Stimulated activated CD8-positive, alpha-beta memory T cell treated with anti-CD3 and anti-CD28 coated beads, Interleukin-12 subunit alpha, Interleukin-12 subunit beta, amount 100 ng/mL, for 24 hours (primary cell): Measurements from ENCODE around the gene STRADA.
A peak's percentile ranks its signal among the peaks of the same experiment; 100 is the strongest.

Source experiments
- DNase-seq: peaks from one replicate; pipeline ENCODE4 v3.0.0-alpha.2; 2020; ENCODE audit errors: extremely low read depth

Gene STRADA

DNA sequence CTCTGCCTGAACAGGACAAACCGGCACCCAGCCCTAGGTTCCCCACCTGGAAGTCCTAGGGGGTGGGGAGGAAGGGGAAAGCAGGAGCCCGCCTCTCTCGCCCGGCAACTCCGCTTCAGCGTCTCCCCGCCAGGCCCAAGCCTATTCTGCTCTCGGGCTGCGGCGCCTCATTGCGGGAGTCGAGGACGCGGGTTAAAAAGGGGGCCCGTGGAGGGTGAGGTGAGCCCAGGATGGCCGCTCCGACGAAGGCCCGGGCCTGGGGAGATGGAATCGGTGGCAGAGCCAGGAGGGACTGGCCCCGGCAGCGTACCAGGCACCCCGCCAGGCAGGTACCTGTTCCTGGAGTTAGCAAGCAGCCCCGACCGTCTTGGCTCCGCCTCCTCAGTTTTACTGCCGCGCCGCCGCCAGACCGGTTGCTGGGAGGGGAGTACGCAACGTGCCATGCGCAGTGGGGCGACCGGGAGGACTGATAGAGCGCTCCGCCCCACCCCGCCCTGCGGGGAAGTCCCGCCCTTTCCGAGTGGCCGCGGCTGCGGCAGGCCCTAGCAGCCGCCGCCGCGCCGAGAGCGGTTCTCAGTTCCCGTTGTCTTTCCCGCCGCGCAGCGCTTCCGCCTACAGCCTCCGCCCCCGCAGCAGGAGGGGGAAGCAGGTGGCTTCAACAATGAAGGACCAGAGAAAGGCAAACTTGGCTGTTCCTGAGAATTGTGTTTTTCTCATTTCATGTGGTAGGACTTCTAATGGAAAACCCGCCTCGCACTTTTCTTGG, at the start of gene STRADA:
STRADA (minus strand) TSS at position 392 of the 766 bp plus-strand sequence. CDS start 13,430 bp downstream, outside the sequence.
- peak; percentile 99 for DNase-seq

DNA sequence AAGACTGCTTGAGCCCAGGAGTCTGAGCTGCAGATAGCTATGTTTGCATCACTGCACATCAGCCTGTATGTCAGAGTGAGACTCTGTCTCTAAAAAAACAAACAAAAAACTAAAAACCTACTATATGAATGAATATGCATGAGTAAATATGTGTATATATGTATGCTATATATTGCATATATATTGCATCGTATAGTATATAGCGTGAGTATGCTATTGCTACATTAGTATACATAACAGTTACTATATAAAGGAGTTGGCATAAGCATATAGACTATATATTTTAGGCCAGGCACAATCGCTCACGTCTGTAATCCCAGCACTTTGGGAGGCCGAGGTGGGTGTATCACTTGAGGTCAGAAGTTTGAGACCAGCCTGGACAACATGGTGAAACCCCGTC, 48.5 kb upstream of the STRADA start:
- no peak for DNase-seq

- no peak for DNase-seq
Observed at GRCh38 chr17:63786971-63787711, 45.5 kb upstream of the STRADA start.

DNA sequence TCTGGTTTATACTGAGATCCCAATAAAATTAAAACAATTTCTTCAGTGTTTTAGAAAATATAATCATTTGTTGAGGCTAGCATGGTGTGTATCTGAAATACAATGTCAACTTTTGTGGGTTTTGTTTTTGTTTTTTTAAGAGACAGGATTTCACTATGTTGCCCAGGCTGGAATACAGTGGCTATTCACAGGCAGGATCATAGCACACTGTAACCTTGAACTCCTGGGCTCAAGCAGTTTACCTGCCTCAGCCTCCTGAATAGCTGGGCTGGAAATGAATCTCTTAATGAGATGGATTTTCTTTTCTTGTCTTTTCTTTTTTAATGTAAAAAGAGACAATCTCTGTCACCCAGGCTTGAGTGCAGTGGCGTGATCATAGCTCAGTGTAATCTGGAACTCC, 44.5 kb upstream of the STRADA start:
- no peak for DNase-seq

DNA sequence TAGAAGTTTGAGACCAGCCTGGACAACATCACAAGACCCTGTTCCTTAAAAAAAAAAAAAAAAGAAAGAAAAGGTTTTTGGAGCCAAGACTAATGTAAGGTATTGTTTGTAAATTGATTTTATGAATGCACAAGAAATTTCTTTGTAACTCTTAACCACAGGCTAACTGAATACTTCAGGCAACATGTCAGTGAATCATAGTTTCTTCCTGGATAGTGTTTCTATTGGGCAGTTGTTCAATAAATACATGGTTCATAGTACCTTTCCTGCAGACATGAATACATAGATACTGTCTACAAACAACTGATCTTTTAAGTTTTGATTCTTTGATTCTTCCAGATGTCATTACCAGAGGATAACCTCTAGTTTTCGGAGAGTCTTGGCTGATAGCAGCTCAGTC, 44.0 kb upstream of the STRADA start:
- DNase-seq = no peak

DNA sequence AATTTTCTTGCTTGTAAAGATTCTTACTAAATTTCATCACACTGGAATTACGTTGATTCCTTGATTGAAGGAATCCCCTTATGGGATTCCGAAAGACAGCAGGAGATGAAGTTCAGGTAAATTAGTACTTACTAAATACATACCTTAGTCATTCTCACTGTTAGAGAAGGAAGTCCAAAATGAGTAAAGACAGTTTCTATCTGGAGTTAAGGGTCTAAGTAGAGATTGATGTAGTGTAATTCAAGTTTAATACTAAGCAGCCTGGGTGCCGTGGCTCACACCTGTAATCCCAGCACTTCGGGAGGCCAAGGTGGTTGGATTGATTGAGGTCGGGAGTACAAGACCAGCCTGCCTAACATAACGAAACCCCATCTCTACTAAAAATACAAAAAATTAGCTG, 41.9 kb upstream of the STRADA start:
- DNase-seq = no peak

GRCh38 chr17:63780928-63781327, 39.3 kb upstream of the STRADA start:
- DNase-seq = no peak

- no peak for DNase-seq
Observed at GRCh38 chr17:63780507-63780906, 38.9 kb upstream of the STRADA start.

DNA sequence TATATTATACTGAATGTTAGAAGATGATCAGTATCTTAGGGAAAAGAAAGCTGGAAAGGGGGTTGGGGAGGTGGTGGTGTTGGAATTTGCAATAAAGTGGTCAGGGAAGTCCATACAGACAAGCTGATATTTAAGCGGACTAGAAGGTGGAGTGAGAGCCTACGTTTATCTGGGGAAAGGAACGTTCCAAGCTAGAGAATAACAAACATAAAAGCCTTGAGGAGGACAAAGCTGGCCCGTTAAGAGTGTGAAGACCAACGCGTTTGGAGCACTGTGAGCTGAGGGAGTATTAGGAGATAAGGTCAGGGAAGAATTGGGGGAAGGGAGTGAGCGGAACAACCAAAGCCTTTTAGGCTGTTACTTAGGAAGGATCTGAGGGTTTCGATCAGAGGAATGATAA, 33.8 kb upstream of the STRADA start:
- DNase-seq = no peak

DNA sequence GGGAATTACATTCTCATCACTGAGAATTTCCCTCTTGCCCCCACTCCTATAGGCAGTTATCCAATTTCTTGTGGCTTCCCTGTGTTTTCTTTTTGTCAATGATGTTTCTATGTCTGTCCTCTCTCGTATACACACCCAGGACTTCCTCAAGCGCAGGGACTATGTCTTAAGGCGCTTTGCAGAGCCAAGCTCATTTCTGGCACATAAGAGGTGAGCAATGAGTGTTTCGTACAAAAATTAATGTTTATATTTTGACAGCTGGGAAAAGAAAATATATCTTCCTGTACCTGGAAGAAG, 33.3 kb upstream of the STRADA start:
- no peak for DNase-seq

DNA sequence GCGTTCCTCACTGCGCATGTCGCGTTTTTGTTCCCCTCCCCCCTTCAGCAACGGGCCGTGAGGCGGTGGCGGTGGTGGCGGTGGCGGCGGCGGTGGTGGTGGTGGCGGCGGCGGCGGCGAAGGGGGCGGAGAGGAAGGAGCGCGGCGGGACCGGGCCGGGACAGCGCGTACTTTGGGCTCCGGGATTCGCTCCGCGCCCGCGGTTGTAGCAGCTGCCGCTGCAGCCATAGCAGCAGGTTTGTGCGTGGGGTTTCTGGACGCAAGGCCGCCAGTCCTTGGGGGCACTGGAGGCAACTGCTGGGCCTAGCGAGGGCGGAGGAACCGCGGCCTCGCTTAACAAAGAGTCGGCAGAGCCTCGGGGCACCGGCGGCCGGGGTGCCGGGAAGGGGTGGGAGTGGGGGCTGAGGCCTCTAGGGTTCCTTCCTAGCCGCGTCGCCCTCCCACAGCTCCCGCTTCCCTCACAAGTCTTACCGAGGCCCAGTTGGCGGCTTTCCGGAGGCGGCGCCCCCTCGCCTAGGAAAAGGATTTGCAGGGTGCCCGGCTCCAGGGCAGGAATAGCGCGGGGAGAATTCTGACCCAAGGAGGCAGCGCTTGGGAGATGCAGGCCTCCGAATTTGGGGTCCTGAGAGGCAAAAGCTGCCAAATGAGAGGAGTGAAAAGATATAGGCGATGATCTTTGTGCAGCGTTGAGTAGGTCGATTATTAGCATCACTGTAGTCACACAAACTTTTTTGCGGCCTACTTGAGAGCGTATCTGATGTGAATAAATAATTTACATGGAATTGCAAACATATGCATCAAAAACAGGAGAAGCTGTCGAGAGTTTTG, 32.8 kb upstream of the STRADA start, which contains the start of gene DDX42:
DDX42 (plus strand) TSS at position 30 of the 828 bp plus-strand sequence. CDS start 12,880 bp downstream, outside the sequence.
- DNase-seq = no peak

GRCh38 chr17:63773272-63774140, 31.9 kb upstream of the STRADA start, which contains the start of gene CCDC47:
Gene CCDC47 (minus strand): TSS chr17:63773597. CDS start chr17:63766175, 7,422 bp downstream.
- DNase-seq = peak; percentile 97

DNA sequence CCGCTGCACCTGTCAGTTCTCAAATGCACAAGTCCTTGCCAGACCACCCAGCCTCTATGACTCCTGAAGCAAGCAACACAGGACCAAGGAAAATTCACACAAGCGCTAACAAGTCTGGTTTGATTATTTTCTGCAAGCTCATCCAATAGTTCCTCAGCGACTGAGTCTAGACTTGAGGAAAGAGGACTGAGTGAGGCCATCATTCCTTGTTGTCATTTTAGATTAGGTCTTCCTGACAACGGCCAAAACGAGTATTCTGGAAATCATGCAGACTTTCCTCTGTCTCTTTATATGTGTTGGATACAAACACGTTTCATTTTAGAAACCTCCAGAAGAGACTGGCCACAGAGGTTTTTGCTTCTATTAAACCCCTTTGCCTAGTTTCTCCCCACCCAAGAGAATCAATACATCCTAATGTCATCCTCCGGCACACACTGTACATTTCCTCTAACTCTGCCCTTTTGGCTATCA, 31.2 kb upstream of the STRADA start:
- DNase-seq = no peak

- DNase-seq = no peak
Observed at GRCh38 chr17:63768433-63768832, 26.8 kb upstream of the STRADA start.

DNA sequence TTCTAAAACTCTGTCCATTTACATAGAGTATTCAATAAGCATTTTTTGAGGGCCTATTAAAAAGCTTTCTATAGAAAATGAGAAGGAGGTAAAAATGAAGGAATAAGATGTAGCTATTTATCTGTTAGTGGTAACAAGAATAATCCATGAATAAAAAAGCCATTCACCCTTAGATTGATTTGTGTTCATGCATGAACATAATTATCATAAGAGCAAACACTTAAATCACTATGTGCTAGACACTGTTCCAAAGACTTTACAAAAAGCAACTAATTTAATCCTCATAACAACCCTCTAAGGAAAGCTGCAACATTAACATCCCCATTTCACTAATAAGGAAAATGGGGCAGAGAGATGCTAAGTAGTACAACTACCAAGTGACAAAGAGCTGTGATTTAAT, 25.2 kb upstream of the STRADA start:
- DNase-seq = no peak

DNA sequence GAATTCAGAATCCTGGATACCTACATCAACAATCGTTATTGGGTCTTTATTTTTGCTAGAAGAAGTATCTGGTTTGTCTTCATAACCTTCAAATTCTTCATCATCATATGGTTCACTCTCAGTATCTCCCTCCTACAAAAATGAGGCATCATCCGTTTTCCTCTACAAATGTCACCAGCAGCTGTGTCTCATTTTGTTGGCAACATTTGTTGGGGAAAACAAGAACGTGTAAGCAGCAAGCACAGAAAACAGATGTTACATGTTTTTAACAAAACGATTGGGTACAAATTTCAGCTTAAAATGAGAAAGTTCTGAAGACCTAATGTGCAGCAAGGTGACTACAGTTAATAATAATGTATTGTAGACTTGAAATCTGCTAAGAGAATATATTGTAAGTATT, 23.1 kb upstream of the STRADA start:
- no peak for DNase-seq

GRCh38 chr17:63762161-63763078, 20.8 kb upstream of the STRADA start:
- DNase-seq = no peak

DNA sequence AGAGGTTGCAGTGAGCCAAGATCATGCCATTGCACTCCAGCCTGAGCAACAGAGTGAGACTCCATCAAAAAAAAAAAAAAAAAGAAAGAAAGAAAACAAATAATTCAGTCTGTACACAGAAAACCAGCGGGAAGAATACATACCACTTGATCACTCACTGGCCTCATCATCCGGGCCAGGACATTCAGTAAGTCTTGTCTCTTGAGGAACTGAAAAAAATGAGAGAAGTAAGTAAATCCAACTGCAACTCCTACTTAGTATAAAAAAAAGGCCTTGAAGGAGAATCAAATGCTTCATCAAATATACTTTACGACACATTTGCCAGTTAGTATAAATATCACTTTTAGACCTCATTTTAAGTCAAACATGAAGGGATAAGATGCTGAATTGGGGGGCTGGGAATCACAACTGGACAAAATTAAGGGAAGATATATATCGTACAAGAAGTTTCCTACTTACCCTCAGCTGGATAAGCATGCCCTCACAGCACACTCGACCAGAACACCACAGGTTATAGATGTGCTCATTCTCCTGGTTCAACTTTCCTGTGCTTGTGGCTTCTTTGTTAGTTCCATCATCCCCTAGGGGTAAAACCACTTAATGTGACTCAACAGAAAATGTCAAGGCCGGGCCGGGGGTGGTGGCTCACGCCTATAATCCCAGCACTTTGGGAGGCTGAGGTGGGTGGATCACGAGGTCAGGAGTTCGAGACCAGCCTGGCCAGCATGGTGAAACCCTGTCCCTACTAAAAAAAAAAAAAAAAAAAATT, 19.4 kb upstream of the STRADA start:
- no peak for DNase-seq

- no peak for DNase-seq
Observed at GRCh38 chr17:63758428-63758827, 16.8 kb upstream of the STRADA start.
